ENCODE results near the gene SLC26A1. TPM values are rescaled to one million over a fixed set of nuclear protein-coding genes. Genes with fewer than 3 reads are reported as not detected.

The SLC26A1 gene
- total and polyA plus RNA-seq, 2 of the 13 experiments (the other 11 are each of a cell fraction or from before 2014, with no cell fraction given) = 5.4 to 22.9 TPM

DNA sequence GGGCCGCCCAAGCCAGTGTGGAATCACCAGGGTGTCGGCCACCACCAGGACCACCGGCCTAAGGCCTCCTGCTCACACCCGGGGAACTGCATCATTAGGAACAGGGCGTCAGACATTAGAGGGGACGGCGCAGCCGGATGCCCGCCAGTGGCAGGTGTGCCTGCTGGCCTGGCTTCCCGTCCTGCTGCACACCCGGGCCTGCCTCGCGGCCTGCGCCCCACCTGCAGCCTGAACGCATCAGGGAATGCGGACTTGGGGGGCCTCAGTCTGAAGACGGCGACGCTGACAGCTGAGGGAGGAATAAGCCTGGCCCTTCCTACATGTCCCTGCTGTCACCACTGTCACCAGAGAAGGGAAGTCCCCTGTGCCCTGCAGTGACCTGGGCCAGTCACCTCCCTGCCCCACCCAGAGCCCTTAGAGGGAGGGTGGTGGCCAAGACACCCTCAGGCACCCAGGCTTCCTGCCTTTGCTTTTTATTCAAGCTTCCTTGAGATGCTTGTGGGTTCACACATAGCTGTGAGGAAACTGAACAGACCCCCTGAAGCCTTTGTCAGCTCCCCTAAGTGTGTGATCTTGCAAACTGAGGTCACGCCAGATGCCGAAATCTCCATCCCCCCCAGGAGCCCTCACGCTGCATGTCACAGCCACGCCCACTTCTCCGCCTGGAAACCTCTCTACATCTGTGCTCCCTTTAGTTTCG, 23.0 kb downstream of the SLC26A1 start:
- Histone ChIP-seq H3K4me3 (replicated peaks in 1 of 3; ENCODE audit: insufficient read depth in 1 of 3, low read depth in 2 of 3, low read length in 3 of 3) (no peak overlapping the region), H3K4me2 (ENCODE audit: low read depth, low read length) (no peak overlapping the region), H3K36me3 (replicated peaks in 1 of 2; ENCODE audit: control insufficient read depth in 1 of 2, insufficient read depth in 2 of 2, low read length in 2 of 2) (no peaks in the 10 kb centered on the region), H3K27ac (ENCODE audit: extremely low read length, insufficient read depth, low read length) (no peak overlapping the region), H2AFZ (ENCODE audit: low read length) (no peak overlapping the region), H3K9me3 (ENCODE audit: low read length) (no peaks in the 10 kb centered on the region), H3K4me1 (ENCODE audit: insufficient read depth, low read length) (peaks cover 10% of the 10 kb centered on the region), H3K27me3 (ENCODE audit: control insufficient read depth in 1 of 2, insufficient read depth in 2 of 2, low read length in 2 of 2) (no peaks in the 10 kb centered on the region), H3K9ac (ENCODE audit: insufficient read depth, low read depth, low read length) (no peak overlapping the region), H3K79me2 (ENCODE audit: insufficient read depth, low read length) (no peaks in the 10 kb centered on the region), H4K20me1 (ENCODE audit: insufficient read depth, low read length) (peaks cover 3% of the 10 kb centered on the region; the same call in 1 of the 2 replicates)
- TF ChIP-seq SP5 (CRISPR knock-in tag; IDR thresholded peaks at IDR 0.05; ENCODE audit: borderline replicate concordance, low read depth) = no peak
- no peak for TF ChIP-seq SNAPC5 (CRISPR knock-in tag; IDR thresholded peaks at IDR 0.05; ENCODE audit: borderline replicate concordance)
- TF ChIP-seq AGO2 (optimal IDR thresholded peaks at IDR 0.05; ENCODE audit: low read depth, low read length) = peak; percentile 58
- DNase-seq (ENCODE audit: low spot score) (no peak), ATAC-seq (no peak), FAIRE-seq (no peak)
- CTCF ChIA-PET (ENCODE audit: low intra/inter-chr PET ratio, low total read pairs) = no interaction called here
- intact Hi-C loops (cut with micrococcal nuclease; ENCODE audit: unreplicated experiment) (no loop called here), in situ Hi-C loops (cut with HindIII; ENCODE audit: extremely low pct_ligation_motif_present, low pct_unique_long_range_greater_than_20kb) (no loop called here)
- 97% methylated on average over 17 of the region's 25 CpGs for WGBS (ENCODE audit: low lambda C conversion rate)
- BruUV-seq (replicated peaks) = no TSS peak
- POLR2A ChIA-PET = no interaction called here

DNA sequence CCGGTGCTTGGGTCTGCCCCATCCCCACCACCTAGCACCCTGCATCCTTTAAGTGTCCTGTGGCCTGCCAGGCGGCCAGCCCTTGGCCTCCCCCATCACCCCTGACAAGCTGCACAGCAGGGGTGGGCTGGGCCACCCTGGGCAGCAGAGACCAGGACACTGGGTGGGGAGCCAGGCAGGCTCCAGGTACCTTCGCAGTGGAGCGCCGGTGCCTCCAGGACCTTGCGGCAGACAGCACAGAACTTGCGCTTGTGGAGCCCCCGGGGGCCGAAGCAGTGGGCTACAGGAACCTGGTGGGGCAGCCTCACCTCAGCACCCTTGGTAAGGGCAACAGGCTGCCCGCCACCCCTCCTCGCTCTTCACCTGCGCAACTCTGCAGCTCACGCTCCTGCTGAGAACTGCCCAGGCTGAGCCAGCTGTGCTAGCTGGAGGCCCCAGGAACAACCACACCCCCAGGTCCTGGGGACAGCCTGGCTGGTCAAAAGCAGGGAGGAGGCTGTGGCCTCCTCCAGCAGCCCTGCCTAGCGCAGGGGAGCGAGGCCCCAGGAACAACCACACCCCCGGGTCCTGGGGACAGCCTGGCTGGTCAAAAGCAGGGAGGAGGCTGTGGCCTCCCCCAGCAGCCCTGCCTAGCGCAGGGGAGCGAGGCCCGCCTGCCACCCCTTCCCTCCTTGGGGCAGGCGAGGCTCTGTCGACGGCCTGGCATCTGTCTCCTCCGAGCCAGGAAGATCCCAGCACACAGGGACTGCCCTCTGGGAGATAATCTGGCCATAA, 24.4 kb downstream of the SLC26A1 start:
- TF ChIP-seq ZNF333 (CRISPR knock-in tag; IDR thresholded peaks at IDR 0.05; ENCODE audit: borderline replicate concordance) = no peak
- TF ChIP-seq ZBTB39 (CRISPR knock-in tag; IDR thresholded peaks at IDR 0.05) = no peak
- no peak for TF ChIP-seq IKZF4 (CRISPR knock-in tag; IDR thresholded peaks at IDR 0.05; ENCODE audit: borderline replicate concordance, low read depth, not compliant biosample characterization)
- no peak for TF ChIP-seq GTF2F1 (IDR thresholded peaks at IDR 0.05; ENCODE audit: low read length)
- peak; percentile 42 for TF ChIP-seq AGO2 (optimal IDR thresholded peaks at IDR 0.05; ENCODE audit: low read depth, low read length)
- TF ChIP-seq ZNF501 (CRISPR knock-in tag; IDR thresholded peaks at IDR 0.05) = no peak
- H4K20me1 ChIP-seq (ENCODE audit: insufficient read depth, low read length) = peaks cover 3% of the 10 kb centered on the region; the same call in 1 of the 2 replicates
- DNase-seq (ENCODE audit: low spot score) (no peak), ATAC-seq (no peak), FAIRE-seq (no peak)
- no peaks in the 10 kb centered on the region for H3K79me2 ChIP-seq (ENCODE audit: insufficient read depth, low read length)
- intact Hi-C loops (cut with micrococcal nuclease; ENCODE audit: unreplicated experiment) = no loop called here
- H3K4me1 ChIP-seq (ENCODE audit: insufficient read depth, low read length) = peaks cover 10% of the 10 kb centered on the region
- no peak overlapping the region for H3K27ac ChIP-seq (ENCODE audit: extremely low read length, insufficient read depth, low read length)
- no peak overlapping the region for H3K4me2 ChIP-seq (ENCODE audit: low read depth, low read length)
- H3K9me3 ChIP-seq (ENCODE audit: low read length) = no peaks in the 10 kb centered on the region
- no peaks in the 10 kb centered on the region for H3K27me3 ChIP-seq (ENCODE audit: control insufficient read depth in 1 of 2, insufficient read depth in 2 of 2, low read length in 2 of 2)
- H2AFZ ChIP-seq (ENCODE audit: low read length) = no peak overlapping the region
- POLR2A ChIA-PET = no interaction called here
- no TSS peak for BruUV-seq (replicated peaks)
- WGBS (ENCODE audit: low lambda C conversion rate) = 94% methylated on average over 6 of the region's 23 CpGs
- no peak overlapping the region for H3K9ac ChIP-seq (ENCODE audit: insufficient read depth, low read depth, low read length)
- CTCF ChIA-PET (ENCODE audit: low intra/inter-chr PET ratio, low total read pairs) = no interaction called here
- H3K36me3 ChIP-seq (replicated peaks in 1 of 2; ENCODE audit: control insufficient read depth in 1 of 2, insufficient read depth in 2 of 2, low read length in 2 of 2) = no peaks in the 10 kb centered on the region
- in situ Hi-C loops (cut with HindIII; ENCODE audit: extremely low pct_ligation_motif_present, low pct_unique_long_range_greater_than_20kb) = no loop called here
- no peak overlapping the region for H3K4me3 ChIP-seq (replicated peaks in 1 of 3; ENCODE audit: insufficient read depth in 1 of 3, low read depth in 2 of 3, low read length in 3 of 3)

All from HepG2 (cell line).